Muscle of leg (tissue), 11 donors: ENCODE results near the gene NAV3. TPM values are rescaled to one million over a fixed set of nuclear protein-coding genes. Genes with fewer than 3 reads are reported as not detected.
"Not testable (repeated sequence)": the region's sequence is repeated elsewhere in the genome, so short reads cannot be mapped to it uniquely, and the experiment has no call there.

Experiments
- DNase-seq: peaks from one replicate; pipeline ENCODE4 v3.0.0; 2013
- H3K27ac ChIP-seq: one replicate; pipeline ENCODE4 v1.5.1; 2013; ENCODE audit warnings: mild to moderate bottlenecking, low read length, control low read depth
- H3K27me3 ChIP-seq: one replicate; pipeline ENCODE4 v1.6.1; 2013; ENCODE audit warnings: low read length; ENCODE audit not compliant: control insufficient read depth, insufficient read depth
- H3K36me3 ChIP-seq: one replicate; pipeline ENCODE4 v1.6.1; 2013; ENCODE audit warnings: low read length; ENCODE audit not compliant: control insufficient read depth, insufficient read depth
- H3K4me1 ChIP-seq: one replicate; pipeline ENCODE4 v1.6.1; 2013; ENCODE audit warnings: low read length; ENCODE audit not compliant: control insufficient read depth, insufficient read depth
- H3K4me3 ChIP-seq: one replicate; pipeline ENCODE4 v1.5.1; 2013; ENCODE audit warnings: low read length, control low read depth
- H3K9me3 ChIP-seq: replicated peaks from 2 replicates; pipeline ENCODE4 v1.6.1; 2013; ENCODE audit warnings: low read depth, low read length; ENCODE audit not compliant: control insufficient read depth
- WGBS: methylation state at CpG from one replicate; pipeline ENCODE4 v1.1.5; 2013; ENCODE audit warnings: missing lambda C conversion rate; ENCODE audit not compliant: insufficient coverage; 5-methylcytosine and 5-hydroxymethylcytosine counted together
- polyA plus RNA-seq, 8 donors: library from polyadenylated mRNA; unstranded; fragments of 120-200 nt; gene quantifications; one replicate each; pipeline versions ENCODE4 v1.2.1 to v1.2.3, GENCODE V29; 2013; ENCODE audit warnings: inconsistent platforms in 1 of 8, low replicate concordance in 1 of 8; ENCODE audit not compliant: insufficient read length in 8 of 8, insufficient read depth in 1 of 8
- total RNA-seq: library from RNA; stranded (reverse); fragments of 120-200 nt; gene quantifications from one replicate; pipeline ENCODE4 v1.2.4, GENCODE V29; 2013

The NAV3 gene
- total and polyA plus RNA-seq, 9 donors, result 10.8 to 34.6 (median 21.7) TPM

- no peaks in the 10 kb centered on the region for H3K27me3 ChIP-seq
- H3K4me3 ChIP-seq, result no peak overlapping the region
- no peaks in the 10 kb centered on the region for H3K9me3 ChIP-seq
- no peak overlapping the region for H3K27ac ChIP-seq
- no CpG with 5 or more reads among the region's 4 CpGs for WGBS
- DNase-seq, result no peak
- H3K36me3 ChIP-seq, result no peaks in the 10 kb centered on the region
- H3K4me1 ChIP-seq, result peaks cover 5% of the 10 kb centered on the region
These were observed 270.6 kb downstream of the NAV3 start for GRCh38 chr12:78101113-78101876.

- DNase-seq, result no peak
- H3K9me3 ChIP-seq, result no peaks in the 10 kb centered on the region
These were observed 271.4 kb downstream of the NAV3 start for GRCh38 chr12:78101946-78102635.

GRCh38 chr12:78102801-78103200 lies 272.1 kb downstream of the NAV3 start:
- H3K27me3 ChIP-seq, H3K27ac ChIP-seq, H3K4me1 ChIP-seq, DNase-seq, H3K4me3 ChIP-seq, H3K36me3 ChIP-seq, H3K9me3 ChIP-seq: not testable (repeated sequence)
- 85% methylated on average over 2 of the region's 2 CpGs for WGBS

More at GRCh38 chr12:78101946-78102635, 271.4 kb downstream of the NAV3 start:
- Histone ChIP-seq H3K4me1 (no peaks in the 10 kb centered on the region), H3K27me3 (no peaks in the 10 kb centered on the region), H3K4me3 (no peak overlapping the region), H3K27ac (no peak overlapping the region), H3K36me3 (no peaks in the 10 kb centered on the region)
- WGBS, result 50% methylated on average over 1 of the region's 4 CpGs

- peaks cover 7% of the 10 kb centered on the region for H3K36me3 ChIP-seq
These were observed 285.2 kb downstream of the NAV3 start for GRCh38 chr12:78115889-78116288.

GRCh38 chr12:78118036-78118435 lies 287.3 kb downstream of the NAV3 start:
- Histone ChIP-seq H3K4me3 (no peak overlapping the region), H3K27me3 (no peaks in the 10 kb centered on the region), H3K36me3 (peaks cover 7% of the 10 kb centered on the region), H3K4me1 (no peaks in the 10 kb centered on the region), H3K27ac (no peak overlapping the region), H3K9me3 (peaks cover 5% of the 10 kb centered on the region)
- WGBS, result 72% methylated on average over 3 of the region's 6 CpGs
- DNase-seq, result no peak

More at GRCh38 chr12:78115889-78116288, 285.2 kb downstream of the NAV3 start:
- DNase-seq, result no peak
- Histone ChIP-seq H3K27me3 (no peaks in the 10 kb centered on the region), H3K27ac (no peak overlapping the region), H3K4me3 (no peak overlapping the region), H3K9me3 (peaks cover 11% of the 10 kb centered on the region), H3K4me1 (no peaks in the 10 kb centered on the region)
- no CpG with 5 or more reads among the region's 1 CpG for WGBS

- no peak for DNase-seq
- H3K27me3 ChIP-seq, result no peaks in the 10 kb centered on the region
- peaks cover under 1% of the 10 kb centered on the region for H3K9me3 ChIP-seq
- no peak overlapping the region for H3K27ac ChIP-seq
- peaks cover 7% of the 10 kb centered on the region for H3K36me3 ChIP-seq
- WGBS, result no CpG with 5 or more reads among the region's 2 CpGs
- no peaks in the 10 kb centered on the region for H3K4me1 ChIP-seq
- no peak overlapping the region for H3K4me3 ChIP-seq
These were observed 287.8 kb downstream of the NAV3 start for GRCh38 chr12:78118486-78118885.

- Histone ChIP-seq H3K4me3 (no peak overlapping the region), H3K27ac (no peak overlapping the region), H3K36me3 (peaks cover 7% of the 10 kb centered on the region), H3K9me3 (no peaks in the 10 kb centered on the region), H3K27me3 (no peaks in the 10 kb centered on the region), H3K4me1 (no peaks in the 10 kb centered on the region)
- 89% methylated on average over 10 of the region's 12 CpGs for WGBS
- no peak for DNase-seq
These were observed 288.7 kb downstream of the NAV3 start for GRCh38 chr12:78119351-78119918.

- H3K36me3 ChIP-seq, result peaks cover 7% of the 10 kb centered on the region
- H3K9me3 ChIP-seq, result no peaks in the 10 kb centered on the region
- H3K4me3 ChIP-seq, result no peak overlapping the region
- no peak for DNase-seq
- H3K27ac ChIP-seq, result no peak overlapping the region
- no peaks in the 10 kb centered on the region for H3K27me3 ChIP-seq
- no peaks in the 10 kb centered on the region for H3K4me1 ChIP-seq
These were observed 289.6 kb downstream of the NAV3 start for GRCh38 chr12:78120306-78120705.

GRCh38 chr12:78120866-78121560 lies 290.3 kb downstream of the NAV3 start:
- H3K4me1 ChIP-seq, result no peaks in the 10 kb centered on the region
- H3K27me3 ChIP-seq, result no peaks in the 10 kb centered on the region
- WGBS, result 50% methylated on average over 1 of the region's 6 CpGs
- no peaks in the 10 kb centered on the region for H3K9me3 ChIP-seq
- no peak overlapping the region for H3K27ac ChIP-seq
- H3K4me3 ChIP-seq, result no peak overlapping the region
- H3K36me3 ChIP-seq, result peaks cover 7% of the 10 kb centered on the region
- peak; percentile 42 for DNase-seq
